ENCODE data around the gene LLGL2.

DNA sequence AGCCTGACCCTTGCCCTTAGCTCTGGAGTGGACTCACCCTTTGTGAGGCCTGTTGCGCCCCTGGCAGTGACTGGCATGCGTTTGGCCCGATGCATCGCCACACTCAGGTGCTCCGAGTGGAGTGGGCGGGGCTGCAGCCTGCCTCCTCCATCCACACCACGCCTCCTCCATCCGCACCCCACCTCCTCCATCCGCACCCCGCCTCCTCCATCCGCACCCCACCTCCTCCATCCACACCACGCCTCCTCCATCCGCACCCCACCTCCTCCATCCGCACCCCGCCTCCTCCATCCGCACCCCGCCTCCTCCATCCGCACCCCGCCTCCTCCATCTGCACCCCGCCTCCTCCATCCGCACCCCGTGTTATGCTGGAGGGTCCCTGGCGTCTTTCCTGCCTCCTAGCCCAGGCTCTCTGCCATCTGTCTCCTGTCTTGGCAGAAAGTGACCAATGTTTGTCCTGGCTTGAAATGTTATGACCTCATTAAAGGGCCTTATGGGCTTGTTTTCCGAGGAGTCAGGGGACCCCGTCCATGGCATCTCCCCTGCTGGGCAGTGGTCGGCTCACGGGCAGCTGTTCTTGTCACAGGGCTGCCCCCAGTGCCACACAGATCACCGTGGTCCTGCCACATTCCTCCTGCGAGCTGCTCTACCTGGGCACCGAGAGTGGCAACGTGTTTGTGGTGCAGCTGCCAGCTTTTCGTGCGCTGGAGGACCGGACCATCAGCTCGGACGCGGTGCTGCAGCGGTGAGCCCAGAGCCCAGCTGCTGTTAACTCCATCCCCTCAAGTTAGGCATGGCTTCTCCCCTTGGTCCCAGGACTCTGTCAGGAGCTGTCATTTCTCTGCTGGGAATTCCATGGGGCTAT, 33.4 kb downstream of the LLGL2 start:
- no peak for TF ChIP-seq POLR2A (IDR thresholded peaks at IDR 0.05; ENCODE audit: low read depth)
- TF ChIP-seq, protein P1, sequence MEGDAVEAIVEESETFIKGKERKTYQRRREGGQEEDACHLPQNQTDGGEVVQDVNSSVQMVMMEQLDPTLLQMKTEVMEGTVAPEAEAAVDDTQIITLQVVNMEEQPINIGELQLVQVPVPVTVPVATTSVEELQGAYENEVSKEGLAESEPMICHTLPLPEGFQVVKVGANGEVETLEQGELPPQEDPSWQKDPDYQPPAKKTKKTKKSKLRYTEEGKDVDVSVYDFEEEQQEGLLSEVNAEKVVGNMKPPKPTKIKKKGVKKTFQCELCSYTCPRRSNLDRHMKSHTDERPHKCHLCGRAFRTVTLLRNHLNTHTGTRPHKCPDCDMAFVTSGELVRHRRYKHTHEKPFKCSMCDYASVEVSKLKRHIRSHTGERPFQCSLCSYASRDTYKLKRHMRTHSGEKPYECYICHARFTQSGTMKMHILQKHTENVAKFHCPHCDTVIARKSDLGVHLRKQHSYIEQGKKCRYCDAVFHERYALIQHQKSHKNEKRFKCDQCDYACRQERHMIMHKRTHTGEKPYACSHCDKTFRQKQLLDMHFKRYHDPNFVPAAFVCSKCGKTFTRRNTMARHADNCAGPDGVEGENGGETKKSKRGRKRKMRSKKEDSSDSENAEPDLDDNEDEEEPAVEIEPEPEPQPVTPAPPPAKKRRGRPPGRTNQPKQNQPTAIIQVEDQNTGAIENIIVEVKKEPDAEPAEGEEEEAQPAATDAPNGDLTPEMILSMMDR (IDR thresholded peaks at IDR 0.05) = no peak
- TF ChIP-seq POLR2AphosphoS5 (IDR thresholded peaks at IDR 0.05) = no peak
- no peak for TF ChIP-seq EP300 (IDR thresholded peaks at IDR 0.05)
